Liver (tissue), 3 donors: ENCODE results near the gene GLT1D1.
A peak's percentile ranks its signal among the peaks of the same experiment; 100 is the strongest.

ENCODE experiments used
- NR2F2 ChIP-seq: IDR thresholded peaks from 2 replicates; pipeline ENCODE4 v1.6.1; 2016; ENCODE audit warnings: antibody characterized with exemption
- RAD21 ChIP-seq, 2 donors: IDR thresholded peaks; 2 replicates each; pipeline ENCODE4 v1.6.1; 2016; ENCODE audit warnings: antibody characterized with exemption in 2 of 2, mild to moderate bottlenecking in 2 of 2
- RXRA ChIP-seq, 2 donors: IDR thresholded peaks; 2 replicates each; pipeline ENCODE4 v1.6.1; 2017 to 2018; ENCODE audit warnings: antibody characterized with exemption in 2 of 2, mild to moderate bottlenecking in 1 of 2
- TAF1 ChIP-seq: conservative IDR thresholded peaks from 2 replicates; pipeline ENCODE4 v1.6.1; 2016; ENCODE audit warnings: antibody characterized with exemption, mild to moderate bottlenecking
- YY1 ChIP-seq: IDR thresholded peaks from 2 replicates; pipeline ENCODE4 v1.6.1; 2016; ENCODE audit warnings: antibody characterized with exemption, mild to moderate bottlenecking
- TF ChIP-seq, protein P1 (sequence below): fragments of 150-350 bp; IDR thresholded peaks from 2 replicates; pipeline ENCODE4 v1.5.1; 2017; ENCODE audit warnings: improper control_type of control experiment, low read depth, low read length; ENCODE audit not compliant: missing input control
- TF ChIP-seq, protein P2 (sequence below): IDR thresholded peaks from 2 replicates; pipeline ENCODE4 v1.6.1; 2016; ENCODE audit warnings: antibody characterized with exemption, mild to moderate bottlenecking
- TF ChIP-seq, protein P3 (sequence below): IDR thresholded peaks from 2 replicates; pipeline ENCODE4 v1.6.1; 2016; ENCODE audit warnings: antibody characterized with exemption
- TF ChIP-seq, protein P4 (sequence below): IDR thresholded peaks from 2 replicates; pipeline ENCODE4 v1.6.1; 2016; ENCODE audit warnings: antibody characterized with exemption
- donor health status: healthy.
- donor health status: healthy.

DNA sequence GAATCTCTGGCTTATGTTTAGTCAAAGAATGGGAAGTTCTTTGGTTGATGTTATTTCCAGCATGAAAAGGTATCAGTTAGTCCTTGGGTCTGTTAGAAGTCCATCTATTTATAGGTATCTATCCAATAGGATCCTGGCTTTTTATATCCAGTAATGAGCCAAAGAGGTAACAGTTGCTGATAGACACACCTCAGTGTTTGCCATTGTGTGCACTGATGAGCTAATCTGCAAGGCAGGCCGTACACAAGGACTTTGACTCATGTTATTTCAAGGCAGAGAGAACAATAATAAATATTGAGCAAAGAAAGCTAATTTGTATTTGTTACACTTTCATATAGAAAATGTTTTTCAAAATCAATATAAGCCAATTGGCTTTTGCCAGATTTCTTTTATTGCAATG is 56.4 kb downstream of the GLT1D1 start:
- TF ChIP-seq, protein P1, sequence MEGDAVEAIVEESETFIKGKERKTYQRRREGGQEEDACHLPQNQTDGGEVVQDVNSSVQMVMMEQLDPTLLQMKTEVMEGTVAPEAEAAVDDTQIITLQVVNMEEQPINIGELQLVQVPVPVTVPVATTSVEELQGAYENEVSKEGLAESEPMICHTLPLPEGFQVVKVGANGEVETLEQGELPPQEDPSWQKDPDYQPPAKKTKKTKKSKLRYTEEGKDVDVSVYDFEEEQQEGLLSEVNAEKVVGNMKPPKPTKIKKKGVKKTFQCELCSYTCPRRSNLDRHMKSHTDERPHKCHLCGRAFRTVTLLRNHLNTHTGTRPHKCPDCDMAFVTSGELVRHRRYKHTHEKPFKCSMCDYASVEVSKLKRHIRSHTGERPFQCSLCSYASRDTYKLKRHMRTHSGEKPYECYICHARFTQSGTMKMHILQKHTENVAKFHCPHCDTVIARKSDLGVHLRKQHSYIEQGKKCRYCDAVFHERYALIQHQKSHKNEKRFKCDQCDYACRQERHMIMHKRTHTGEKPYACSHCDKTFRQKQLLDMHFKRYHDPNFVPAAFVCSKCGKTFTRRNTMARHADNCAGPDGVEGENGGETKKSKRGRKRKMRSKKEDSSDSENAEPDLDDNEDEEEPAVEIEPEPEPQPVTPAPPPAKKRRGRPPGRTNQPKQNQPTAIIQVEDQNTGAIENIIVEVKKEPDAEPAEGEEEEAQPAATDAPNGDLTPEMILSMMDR: no peak
- TF ChIP-seq, protein P2, sequence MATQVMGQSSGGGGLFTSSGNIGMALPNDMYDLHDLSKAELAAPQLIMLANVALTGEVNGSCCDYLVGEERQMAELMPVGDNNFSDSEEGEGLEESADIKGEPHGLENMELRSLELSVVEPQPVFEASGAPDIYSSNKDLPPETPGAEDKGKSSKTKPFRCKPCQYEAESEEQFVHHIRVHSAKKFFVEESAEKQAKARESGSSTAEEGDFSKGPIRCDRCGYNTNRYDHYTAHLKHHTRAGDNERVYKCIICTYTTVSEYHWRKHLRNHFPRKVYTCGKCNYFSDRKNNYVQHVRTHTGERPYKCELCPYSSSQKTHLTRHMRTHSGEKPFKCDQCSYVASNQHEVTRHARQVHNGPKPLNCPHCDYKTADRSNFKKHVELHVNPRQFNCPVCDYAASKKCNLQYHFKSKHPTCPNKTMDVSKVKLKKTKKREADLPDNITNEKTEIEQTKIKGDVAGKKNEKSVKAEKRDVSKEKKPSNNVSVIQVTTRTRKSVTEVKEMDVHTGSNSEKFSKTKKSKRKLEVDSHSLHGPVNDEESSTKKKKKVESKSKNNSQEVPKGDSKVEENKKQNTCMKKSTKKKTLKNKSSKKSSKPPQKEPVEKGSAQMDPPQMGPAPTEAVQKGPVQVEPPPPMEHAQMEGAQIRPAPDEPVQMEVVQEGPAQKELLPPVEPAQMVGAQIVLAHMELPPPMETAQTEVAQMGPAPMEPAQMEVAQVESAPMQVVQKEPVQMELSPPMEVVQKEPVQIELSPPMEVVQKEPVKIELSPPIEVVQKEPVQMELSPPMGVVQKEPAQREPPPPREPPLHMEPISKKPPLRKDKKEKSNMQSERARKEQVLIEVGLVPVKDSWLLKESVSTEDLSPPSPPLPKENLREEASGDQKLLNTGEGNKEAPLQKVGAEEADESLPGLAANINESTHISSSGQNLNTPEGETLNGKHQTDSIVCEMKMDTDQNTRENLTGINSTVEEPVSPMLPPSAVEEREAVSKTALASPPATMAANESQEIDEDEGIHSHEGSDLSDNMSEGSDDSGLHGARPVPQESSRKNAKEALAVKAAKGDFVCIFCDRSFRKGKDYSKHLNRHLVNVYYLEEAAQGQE: peak; percentile 63
- no peak for TF ChIP-seq TAF1
- TF ChIP-seq YY1: peak; percentile 66
- TF ChIP-seq, protein P3, sequence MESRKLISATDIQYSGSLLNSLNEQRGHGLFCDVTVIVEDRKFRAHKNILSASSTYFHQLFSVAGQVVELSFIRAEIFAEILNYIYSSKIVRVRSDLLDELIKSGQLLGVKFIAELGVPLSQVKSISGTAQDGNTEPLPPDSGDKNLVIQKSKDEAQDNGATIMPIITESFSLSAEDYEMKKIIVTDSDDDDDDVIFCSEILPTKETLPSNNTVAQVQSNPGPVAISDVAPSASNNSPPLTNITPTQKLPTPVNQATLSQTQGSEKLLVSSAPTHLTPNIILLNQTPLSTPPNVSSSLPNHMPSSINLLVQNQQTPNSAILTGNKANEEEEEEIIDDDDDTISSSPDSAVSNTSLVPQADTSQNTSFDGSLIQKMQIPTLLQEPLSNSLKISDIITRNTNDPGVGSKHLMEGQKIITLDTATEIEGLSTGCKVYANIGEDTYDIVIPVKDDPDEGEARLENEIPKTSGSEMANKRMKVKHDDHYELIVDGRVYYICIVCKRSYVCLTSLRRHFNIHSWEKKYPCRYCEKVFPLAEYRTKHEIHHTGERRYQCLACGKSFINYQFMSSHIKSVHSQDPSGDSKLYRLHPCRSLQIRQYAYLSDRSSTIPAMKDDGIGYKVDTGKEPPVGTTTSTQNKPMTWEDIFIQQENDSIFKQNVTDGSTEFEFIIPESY: peak; percentile 30
- TF ChIP-seq NR2F2: no peak
- TF ChIP-seq, protein P4, sequence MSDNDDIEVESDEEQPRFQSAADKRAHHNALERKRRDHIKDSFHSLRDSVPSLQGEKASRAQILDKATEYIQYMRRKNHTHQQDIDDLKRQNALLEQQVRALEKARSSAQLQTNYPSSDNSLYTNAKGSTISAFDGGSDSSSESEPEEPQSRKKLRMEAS: peak; percentile 49
- TF ChIP-seq RAD21 (IDR thresholded peaks at IDR 0.05): peak in 1 of 2 donors; percentile 36
- TF ChIP-seq RXRA (IDR thresholded peaks at IDR 0.05): peak; percentile 14 to 71
